H1 (cell line): ENCODE results near the gene ITPR1. TPM values are rescaled to one million over a fixed set of nuclear protein-coding genes. Genes with fewer than 3 reads are reported as not detected.

ENCODE experiments used
- CTCF ChIA-PET: fragments of 300-600 bp; sonication (Branson Sonifier 250); formaldehyde crosslinking; loops from one replicate; lab custom pipeline; 2021; ENCODE audit not compliant: partially characterized antibody; lab: Charles Lee
- POLR2A ChIA-PET: fragments of 300-600 bp; sonication (Branson Sonifier 250); formaldehyde crosslinking; loops from one replicate; lab custom pipeline; 2021; ENCODE audit warnings: inconsistent platforms; ENCODE audit not compliant: partially characterized antibody; lab: Charles Lee
- DNase-seq, 2 experiments: peaks; one replicate each; pipeline versions ENCODE4 v3.0.0 to v3.0.0-alpha.2; 2010 to 2022; ENCODE audit warnings: low spot score in 2 of 2, low read depth in 1 of 2, mixed read lengths in 1 of 2
- FAIRE-seq: peaks from 2 replicates; lab custom pipeline; 2011; peaks lifted over from hg19 to GRCh38; lab: Jason Lieb, UNC
- H2AFZ ChIP-seq: 2 replicates; pipeline ENCODE4 v1.8.1; 2012; ENCODE audit warnings: low read length, inconsistent platforms
- H2AK5ac ChIP-seq: 2 replicates; pipeline ENCODE4 v1.6.1; 2013; ENCODE audit warnings: low read depth, low read length
- H2BK120ac ChIP-seq: replicated peaks from 2 replicates; pipeline ENCODE3; 2013; ENCODE audit warnings: low read depth, low read length, inconsistent platforms
- H2BK12ac ChIP-seq: 2 replicates; pipeline ENCODE4 v1.6.1; 2013; ENCODE audit warnings: low read depth, low read length
- H2BK15ac ChIP-seq: 2 replicates; pipeline ENCODE4 v1.6.1; 2013; ENCODE audit warnings: low read length
- H2BK20ac ChIP-seq: 2 replicates; pipeline ENCODE4 v1.6.1; 2013; ENCODE audit warnings: low read length
- H2BK5ac ChIP-seq: 2 replicates; pipeline ENCODE4 v1.6.1; 2013; ENCODE audit warnings: low read depth, low read length
- H3K14ac ChIP-seq: 2 replicates; pipeline ENCODE4 v1.6.1; 2013; ENCODE audit warnings: inconsistent platforms; ENCODE audit not compliant: insufficient read length
- H3K18ac ChIP-seq: 2 replicates; pipeline ENCODE4 v1.6.1; 2013; ENCODE audit warnings: low read length; ENCODE audit errors: extremely low read depth
- H3K23ac ChIP-seq: 2 replicates; pipeline ENCODE4 v1.6.1; 2013; ENCODE audit warnings: inconsistent platforms; ENCODE audit not compliant: insufficient read length
- H3K23me2 ChIP-seq: 2 replicates; pipeline ENCODE4 v1.6.1; 2013; ENCODE audit warnings: low read depth, low read length
- H3K27ac ChIP-seq: 2 replicates; pipeline ENCODE4 v1.6.1; 2011; ENCODE audit warnings: low read depth, low read length, inconsistent platforms
- H3K27me3 ChIP-seq, 4 experiments: replicated peaks in 1 of 4; 1 replicate in 1 of 4; 2 replicates in 3 of 4; pipeline versions ENCODE4 v1.6.1 to v1.8.1; 2011 to 2013; ENCODE audit warnings: low read length in 3 of 4, mild to moderate bottlenecking in 3 of 4, inconsistent platforms in 2 of 4, mixed read lengths in 2 of 4, moderate library complexity in 1 of 4; ENCODE audit not compliant: control insufficient read depth in 3 of 4, insufficient read depth in 3 of 4; ENCODE audit errors: extremely low read depth in 1 of 4
- H3K36me3 ChIP-seq, 4 experiments: 2 replicates each; pipeline versions ENCODE4 v1.6.1 to v1.8.1; 2011 to 2013; ENCODE audit warnings: mild to moderate bottlenecking in 4 of 4, low read length in 3 of 4, moderate library complexity in 2 of 4, control low read depth in 1 of 4, inconsistent platforms in 1 of 4; ENCODE audit not compliant: insufficient read depth in 4 of 4, control insufficient read depth in 2 of 4
- H3K4ac ChIP-seq: replicated peaks from 2 replicates; pipeline ENCODE3; 2013; ENCODE audit warnings: low read length, low read depth, mixed read lengths, inconsistent platforms; ENCODE audit not compliant: insufficient read length
- H3K4me1 ChIP-seq, 4 experiments: replicated peaks in 1 of 4; 1 replicate in 1 of 4; 2 replicates in 3 of 4; pipeline versions ENCODE4 v1.6.1 to v1.8.1; 2011 to 2013; ENCODE audit warnings: low read length in 3 of 4, inconsistent platforms in 2 of 4, mixed read lengths in 1 of 4; ENCODE audit not compliant: insufficient read depth in 4 of 4, control insufficient read depth in 3 of 4
- H3K4me2 ChIP-seq, 2 experiments: 2 replicates each; pipeline versions ENCODE4 v1.6.1 to v1.8.1; 2011 to 2013; ENCODE audit warnings: low read depth in 2 of 2, low read length in 2 of 2, control low read depth in 1 of 2, inconsistent platforms in 1 of 2, mild to moderate bottlenecking in 1 of 2; ENCODE audit not compliant: insufficient read depth in 1 of 2
- H3K4me3 ChIP-seq, 4 experiments: fragments of 200-600, 300-600 bp in 1 of 4; sonication (generic), shearing (Covaris generic), sonication (Bioruptor Twin) in 1 of 4; 2 replicates each; pipeline versions ENCODE4 v1.5.1 to v1.8.1; 2011 to 2016; ENCODE audit warnings: low read length in 4 of 4, low read depth in 3 of 4, control low read depth in 2 of 4, inconsistent platforms in 2 of 4, mild to moderate bottlenecking in 2 of 4, mixed read lengths in 1 of 4, moderate library complexity in 1 of 4; ENCODE audit not compliant: insufficient read depth in 2 of 4; ENCODE audit errors: extremely low read depth in 1 of 4
- H3K56ac ChIP-seq: replicated peaks from 2 replicates; pipeline ENCODE3; 2013; ENCODE audit warnings: low read depth, mild to moderate bottlenecking, mixed read lengths, low read length, inconsistent platforms; ENCODE audit not compliant: insufficient read length
- H3K79me1 ChIP-seq: 2 replicates; pipeline ENCODE4 v1.6.1; 2013; ENCODE audit warnings: low read depth, low read length, control low read depth
- H3K79me2 ChIP-seq, 2 experiments: 2 replicates each; pipeline versions ENCODE4 v1.6.1 to v1.8.1; 2012 to 2013; ENCODE audit warnings: low read length in 2 of 2, mild to moderate bottlenecking in 2 of 2, inconsistent platforms in 1 of 2; ENCODE audit not compliant: insufficient read depth in 2 of 2, control insufficient read depth in 1 of 2
- H3K9ac ChIP-seq, 4 experiments: replicated peaks in 1 of 4; 1 replicate in 1 of 4; 2 replicates in 3 of 4; pipeline versions ENCODE4 v1.6.1 to v1.8.1; 2011 to 2013; ENCODE audit warnings: low read depth in 3 of 4, low read length in 3 of 4, control low read depth in 2 of 4, mild to moderate bottlenecking in 2 of 4, moderate library complexity in 2 of 4, inconsistent platforms in 1 of 4; ENCODE audit errors: extremely low read depth in 1 of 4
- H3K9me3 ChIP-seq, 2 experiments: 2 replicates each; pipeline versions ENCODE4 v1.6.1 to v1.8.1; 2012 to 2013; ENCODE audit warnings: mild to moderate bottlenecking in 2 of 2, moderate library complexity in 2 of 2, control low read depth in 1 of 2, inconsistent platforms in 1 of 2, low read depth in 1 of 2, low read length in 1 of 2, mixed read lengths in 1 of 2; ENCODE audit not compliant: insufficient read depth in 2 of 2
- H4K20me1 ChIP-seq, 2 experiments: replicated peaks in 1 of 2; 2 replicates each; pipeline versions ENCODE3 to v1.8.1; 2011 to 2013; ENCODE audit warnings: inconsistent platforms in 2 of 2, low read length in 2 of 2, mild to moderate bottlenecking in 1 of 2; ENCODE audit not compliant: insufficient read depth in 2 of 2, control insufficient read depth in 1 of 2
- H4K5ac ChIP-seq: 2 replicates; pipeline ENCODE4 v1.6.1; 2013; ENCODE audit warnings: low read length, low read depth, mixed read lengths, inconsistent platforms; ENCODE audit not compliant: insufficient read length
- H4K8ac ChIP-seq: 2 replicates; pipeline ENCODE4 v1.8.0; 2013; ENCODE audit warnings: mild to moderate bottlenecking, moderate library complexity, low read length, inconsistent platforms; ENCODE audit not compliant: insufficient read depth; ENCODE audit errors: extremely low read depth
- H4K91ac ChIP-seq: replicated peaks from 2 replicates; pipeline ENCODE3; 2013; ENCODE audit warnings: low read length, mixed read lengths, inconsistent platforms; ENCODE audit not compliant: insufficient read length
- BCL11A ChIP-seq, 2 experiments: IDR thresholded peaks; one replicate each; pipeline ENCODE4 v1.6.1; 2011; ENCODE audit warnings: low read depth in 2 of 2, low read length in 2 of 2, mild to moderate bottlenecking in 2 of 2
- EZH2 ChIP-seq: fragments of 200-600 bp; sonication (generic); IDR thresholded peaks from 2 replicates; pipeline ENCODE4 v1.7.1; 2012; ENCODE audit warnings: low read depth, mild to moderate bottlenecking, moderate library complexity, low read length, inconsistent platforms; ENCODE audit not compliant: severe bottlenecking
- RAD21 ChIP-seq, 2 experiments: IDR thresholded peaks in 1 of 2; conservative IDR thresholded peaks in 1 of 2; 2 replicates each; pipeline ENCODE4 v1.6.1; 2011; ENCODE audit warnings: low read depth in 2 of 2, low read length in 2 of 2, improper control_type of control experiment in 1 of 2, inconsistent platforms in 1 of 2, mild to moderate bottlenecking in 1 of 2, moderate library complexity in 1 of 2
- WGBS, 2 experiments: shearing (Covaris generic) in 1 of 2; methylation state at CpG; one replicate each; pipeline versions ENCODE4 v1.1.6 to v1.1.7; 2013 to 2015; ENCODE audit warnings: low lambda C conversion rate in 2 of 2, mixed read lengths in 2 of 2, inconsistent platforms in 1 of 2, low coverage in 1 of 2, missing lambda C conversion rate in 1 of 2; ENCODE audit not compliant: insufficient replicate concordance in 2 of 2, insufficient coverage in 1 of 2, insufficient read length in 1 of 2; ENCODE audit errors: extremely low coverage in 1 of 2, missing lambda C conversion rate in 1 of 2; 5-methylcytosine and 5-hydroxymethylcytosine counted together
- polyA plus RNA-seq, 7 experiments: library from polyadenylated mRNA; depleted of rRNA in 3 of 7; stranded (reverse) in 5 of 7; unstranded in 2 of 7; fragments of >200 nt in 5 of 7; fragments of 200-250 nt in 2 of 7; gene quantifications; 1 replicate in 5 of 7; 2 replicates in 1 of 7; 4 replicates in 1 of 7; pipeline versions ENCODE4 v1.2.1 to v1.2.3, GENCODE V29; 2011 to 2013; ENCODE audit warnings: missing spikeins in 2 of 7, mixed read lengths in 2 of 7
- total RNA-seq: library from RNA; stranded (reverse); fragmentation: NEBNext Ultra II Directional; extraction: Animal tissue kit (Norgen Biotek cat#: 25700); gene quantifications from 2 replicates; pipeline ENCODE4 v1.2.1, GENCODE V29; 2021
- TF ChIP-seq, protein P1 (sequence below), 3 experiments: IDR thresholded peaks; 1 replicate in 2 of 3; 2 replicates in 1 of 3; pipeline versions ENCODE4 v1.5.1 to v1.6.1; 2011; ENCODE audit warnings: low read length in 3 of 3, mild to moderate bottlenecking in 3 of 3, inconsistent platforms in 2 of 3, low read depth in 1 of 3, moderate library complexity in 1 of 3; ENCODE audit not compliant: insufficient read depth in 1 of 3; ENCODE audit errors: control extremely low read depth in 1 of 3

Gene ITPR1
- total and polyA plus RNA-seq, 2 of the 8 experiments (the other 6 are each of a cell fraction or from before 2014, with no cell fraction given): 2.5 to 16.3 TPM

- Histone ChIP-seq H3K4ac (no peak overlapping the region), H3K14ac (no peak overlapping the region), H2BK5ac (no peak overlapping the region), H3K56ac (no peak overlapping the region), H3K4me2 (no peak overlapping the region), H3K79me2 (no peaks in the 10 kb centered on the region), H3K27me3 (no peaks in the 10 kb centered on the region), H2BK15ac (no peak overlapping the region), H3K23ac (no peak overlapping the region), H4K20me1 (no peaks in the 10 kb centered on the region), H4K8ac (no peak overlapping the region), H4K5ac (no peak overlapping the region), H3K27ac (no peak overlapping the region), H3K9me3 (no peaks in the 10 kb centered on the region), H3K23me2 (no peaks in the 10 kb centered on the region), H2BK20ac (no peak overlapping the region)
- CTCF ChIA-PET: interaction anchor here (0.8 to 2.3 kb wide), 5 partner anchors 8 to 322 kb away, joined by 3 to 8 read pairs (median 3); no protein-coding TSS in a partner anchor
- TF ChIP-seq, protein P1, sequence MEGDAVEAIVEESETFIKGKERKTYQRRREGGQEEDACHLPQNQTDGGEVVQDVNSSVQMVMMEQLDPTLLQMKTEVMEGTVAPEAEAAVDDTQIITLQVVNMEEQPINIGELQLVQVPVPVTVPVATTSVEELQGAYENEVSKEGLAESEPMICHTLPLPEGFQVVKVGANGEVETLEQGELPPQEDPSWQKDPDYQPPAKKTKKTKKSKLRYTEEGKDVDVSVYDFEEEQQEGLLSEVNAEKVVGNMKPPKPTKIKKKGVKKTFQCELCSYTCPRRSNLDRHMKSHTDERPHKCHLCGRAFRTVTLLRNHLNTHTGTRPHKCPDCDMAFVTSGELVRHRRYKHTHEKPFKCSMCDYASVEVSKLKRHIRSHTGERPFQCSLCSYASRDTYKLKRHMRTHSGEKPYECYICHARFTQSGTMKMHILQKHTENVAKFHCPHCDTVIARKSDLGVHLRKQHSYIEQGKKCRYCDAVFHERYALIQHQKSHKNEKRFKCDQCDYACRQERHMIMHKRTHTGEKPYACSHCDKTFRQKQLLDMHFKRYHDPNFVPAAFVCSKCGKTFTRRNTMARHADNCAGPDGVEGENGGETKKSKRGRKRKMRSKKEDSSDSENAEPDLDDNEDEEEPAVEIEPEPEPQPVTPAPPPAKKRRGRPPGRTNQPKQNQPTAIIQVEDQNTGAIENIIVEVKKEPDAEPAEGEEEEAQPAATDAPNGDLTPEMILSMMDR (IDR thresholded peaks at IDR 0.05; ENCODE audit: control extremely low read depth in 1 of 3, insufficient read depth in 1 of 3, low read depth in 1 of 3, low read length in 3 of 3): peak in 2 of 3 experiments; percentile 34 to 35; a peak in 2 of 4 replicates
- TF ChIP-seq BCL11A (IDR thresholded peaks at IDR 0.05; ENCODE audit: low read depth in 2 of 2, low read length in 2 of 2): no peak
- no peak for TF ChIP-seq EZH2
- peak; percentile 57 to 61 for TF ChIP-seq RAD21 (IDR thresholded peaks at IDR 0.05 in 1 of 2, conservative IDR thresholded peaks at IDR 0.05 in 1 of 2; ENCODE audit: low read depth in 2 of 2, low read length in 2 of 2)
- TF ChIP-seq, all 59 proteins: peak for 2
- Histone ChIP-seq H2AK5ac (no peak overlapping the region), H3K36me3 (no peaks in the 10 kb centered on the region), H2BK12ac (no peak overlapping the region), H3K4me3 (no peak overlapping the region), H3K18ac (no peak overlapping the region), H3K9ac (no peak overlapping the region), H2AFZ (no peak overlapping the region), H3K79me1 (no peaks in the 10 kb centered on the region), H4K91ac (no peak overlapping the region), H3K4me1 (peaks cover 3 to 11% (median 6%) of the 10 kb centered on the region in 4 experiments; a peak in 4 of 7 replicates), H2BK120ac (no peak overlapping the region)
- 74% methylated on average over 6 of the region's 6 CpGs; no CpG with 5 or more reads in 1 of the 2 experiments for WGBS, 2 experiments
- POLR2A ChIA-PET: interaction anchor here (0.6 kb wide), 1 partner anchor 304 kb away, joined by 3 read pairs; no protein-coding TSS in a partner anchor
- FAIRE-seq: no peak
- DNase-seq: no peak
Observed at GRCh38 chr3:4722103-4722502, 229.0 kb downstream of the ITPR1 start.
